Measurements from ENCODE around the gene IL17B.

The IL17B gene

GRCh38 chr5:149415066-149415967 is 36.2 kb upstream of the IL17B start:
- no peak for DNase-seq

DNA sequence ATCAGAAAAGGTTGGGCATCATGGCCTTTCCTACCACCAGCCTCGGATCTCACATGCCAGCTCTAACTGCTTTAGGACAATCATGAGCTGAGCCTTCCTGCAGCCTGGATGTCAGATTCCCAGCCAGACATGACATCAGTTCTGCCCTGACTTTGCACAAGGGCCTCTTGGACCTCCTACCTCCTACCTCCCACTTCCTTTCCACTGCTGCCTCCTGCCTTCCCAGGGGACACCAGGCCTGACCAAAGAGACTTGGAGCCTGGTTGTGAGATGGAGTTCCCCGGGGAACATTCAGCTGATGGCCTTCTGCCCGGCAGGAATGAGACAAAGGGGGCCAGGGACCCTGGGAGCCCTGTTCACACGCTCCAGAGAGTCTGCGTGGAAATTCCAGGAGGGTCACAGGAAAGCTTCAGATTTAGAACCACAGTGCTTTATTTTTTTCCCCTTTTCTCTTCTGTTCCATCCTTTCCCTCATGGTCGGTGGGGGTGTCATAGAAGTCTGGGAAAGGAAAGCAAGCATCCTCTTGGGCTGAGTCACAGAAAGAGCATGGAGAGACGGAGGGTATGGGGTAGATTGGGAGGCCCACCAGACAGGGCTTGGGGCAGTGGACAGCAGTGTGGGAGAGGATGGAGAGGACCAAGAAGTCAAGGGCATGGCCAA is 35.4 kb upstream of the IL17B start:
- DNase-seq: no peak

DNA sequence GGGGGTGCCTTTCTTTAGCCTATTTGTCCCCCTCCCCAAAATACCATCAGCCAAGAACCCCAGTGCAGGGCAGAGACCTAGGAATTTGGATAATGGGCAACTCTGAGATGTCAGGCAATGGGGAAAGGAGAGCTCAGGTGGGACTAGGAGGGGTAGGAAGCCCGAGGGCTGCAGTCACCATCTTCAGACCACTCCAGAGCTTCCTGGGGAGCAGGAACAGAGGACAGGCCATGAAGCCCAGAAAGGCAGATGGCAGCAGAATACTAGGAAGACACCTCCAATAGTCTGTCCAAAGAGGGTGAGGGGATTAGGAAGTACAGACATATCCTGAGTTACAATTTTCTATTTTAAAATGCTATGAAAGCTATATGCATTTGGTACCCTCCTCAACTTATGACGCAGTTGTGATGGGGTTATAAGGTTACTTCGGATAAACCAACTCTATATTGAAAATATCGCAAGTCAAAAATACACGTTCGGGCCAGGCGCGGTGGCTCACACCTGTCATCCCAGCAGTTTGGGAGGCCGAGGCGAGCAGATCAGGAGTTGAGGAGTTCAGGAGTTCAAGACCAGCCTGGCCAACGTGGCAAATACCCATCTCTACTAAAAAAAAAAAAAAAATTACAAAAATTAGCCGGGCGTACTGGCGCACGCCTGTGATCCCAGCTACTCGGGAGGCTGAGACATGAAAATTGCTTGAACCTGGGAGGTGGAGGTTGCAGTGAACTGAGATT is 34.6 kb upstream of the IL17B start:
- no peak for DNase-seq

DNA sequence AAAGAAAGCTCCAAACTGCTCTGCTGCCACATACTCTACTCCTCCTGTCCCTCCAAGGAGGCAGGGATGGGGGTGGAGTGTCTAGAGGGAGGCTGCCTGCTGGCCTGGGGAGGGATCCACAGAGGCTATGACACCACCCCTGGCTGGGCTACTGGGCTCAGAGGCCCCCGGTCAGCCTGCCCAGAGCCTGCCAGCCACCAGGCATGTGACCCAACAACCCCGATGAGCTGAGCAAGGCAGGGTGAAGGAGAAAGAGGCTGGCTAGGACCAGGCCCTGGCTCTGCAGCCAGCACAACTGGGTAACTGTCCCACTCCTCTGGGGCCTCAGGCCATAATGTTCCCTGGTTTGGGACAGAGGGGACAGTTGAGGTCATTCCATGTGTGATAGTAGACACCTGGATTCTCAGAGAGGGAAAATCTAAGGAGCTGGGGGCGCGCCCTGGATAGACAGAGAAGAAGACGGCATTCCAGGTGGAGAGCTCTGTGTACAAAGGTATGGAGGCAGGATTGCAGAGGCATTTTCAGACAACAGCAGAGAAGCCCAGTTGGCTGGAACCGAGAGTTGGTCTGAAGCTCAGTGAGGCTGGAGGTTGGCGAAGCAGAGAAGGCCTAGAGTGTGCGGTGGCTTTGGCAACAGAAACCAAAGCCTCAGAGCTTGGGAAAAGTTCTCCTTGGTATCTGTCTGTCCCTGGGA is 33.8 kb upstream of the IL17B start:
- no peak for DNase-seq

GRCh38 chr5:149411738-149412519 is 32.8 kb upstream of the IL17B start:
- no peak for DNase-seq

- DNase-seq: no peak
Measured at GRCh38 chr5:149410721-149411432, 31.8 kb upstream of the IL17B start.

DNA sequence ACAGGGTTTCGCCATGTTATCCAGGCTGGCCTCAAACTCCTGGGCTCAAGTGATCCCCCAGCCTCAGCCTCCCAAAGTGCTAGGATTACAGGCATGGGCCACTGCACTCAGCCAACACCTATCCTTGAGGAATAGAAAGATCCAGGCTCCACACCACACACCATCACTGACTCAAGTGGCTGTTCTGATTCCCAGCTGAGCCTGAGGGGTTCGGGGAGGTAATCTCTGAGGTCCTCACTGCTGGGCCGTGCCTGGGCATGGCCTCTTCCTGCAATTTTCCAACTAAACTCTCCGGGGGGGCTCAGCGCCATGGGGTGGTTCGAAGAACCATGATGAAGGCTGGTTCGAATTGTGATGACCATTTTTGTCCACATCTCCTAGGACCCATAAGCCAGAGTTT is 31.0 kb upstream of the IL17B start:
- DNase-seq: no peak

DNA sequence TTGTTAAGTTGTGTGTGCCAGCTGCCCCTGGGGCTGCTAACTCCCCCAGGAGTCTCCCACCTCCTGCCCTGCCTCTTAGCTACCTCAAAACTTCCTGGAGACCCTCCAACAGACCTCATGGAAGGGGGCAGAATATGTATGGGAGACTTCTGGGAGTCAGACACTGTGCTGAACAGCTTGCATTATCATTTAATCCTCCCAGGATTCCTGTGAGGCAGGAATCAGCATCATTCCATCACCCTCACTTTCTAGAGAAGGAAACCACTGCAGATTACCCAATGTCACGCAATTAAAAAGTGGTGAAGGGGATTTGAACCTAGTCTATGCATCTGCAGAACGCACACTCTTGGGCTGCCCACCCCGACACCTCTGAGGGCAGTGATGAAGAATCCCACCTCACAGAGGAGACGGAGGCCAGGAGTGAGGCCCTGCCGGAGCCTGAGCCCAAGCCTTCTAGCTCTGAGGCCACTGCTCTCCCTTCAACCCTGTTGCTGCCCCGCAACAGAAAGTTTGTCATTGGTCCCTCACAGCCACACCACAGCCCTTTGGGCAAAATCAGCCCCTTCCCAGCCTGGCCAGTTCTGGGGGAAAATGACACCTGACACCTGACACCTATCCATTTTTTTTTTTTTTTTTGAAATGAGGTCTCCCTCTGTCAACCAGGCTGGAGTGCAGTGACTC is 30.3 kb upstream of the IL17B start:
- no peak for DNase-seq

- DNase-seq: no peak
Measured at GRCh38 chr5:149408252-149409099, 29.4 kb upstream of the IL17B start.

GRCh38 chr5:149407323-149408251 is 28.5 kb upstream of the IL17B start:
- no peak for DNase-seq

DNA sequence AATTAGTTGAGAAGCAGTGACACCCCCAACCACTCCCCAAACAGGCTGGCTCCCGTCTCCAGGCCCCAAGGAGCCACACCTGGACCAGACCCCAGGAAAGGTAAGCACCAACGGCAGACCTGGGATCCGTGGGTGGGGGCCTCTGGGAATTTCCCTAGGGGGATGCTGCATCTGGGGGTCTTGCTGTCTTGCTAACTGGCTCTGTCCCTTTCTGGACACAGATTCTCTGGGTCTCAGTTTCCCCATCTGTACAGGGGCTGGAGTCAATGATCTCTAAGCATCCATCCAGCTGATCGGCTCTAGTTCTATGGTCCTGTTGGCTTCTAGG is 27.9 kb upstream of the IL17B start:
- DNase-seq: no peak

- no peak for DNase-seq
Measured at GRCh38 chr5:149406203-149406978, 27.3 kb upstream of the IL17B start.

DNA sequence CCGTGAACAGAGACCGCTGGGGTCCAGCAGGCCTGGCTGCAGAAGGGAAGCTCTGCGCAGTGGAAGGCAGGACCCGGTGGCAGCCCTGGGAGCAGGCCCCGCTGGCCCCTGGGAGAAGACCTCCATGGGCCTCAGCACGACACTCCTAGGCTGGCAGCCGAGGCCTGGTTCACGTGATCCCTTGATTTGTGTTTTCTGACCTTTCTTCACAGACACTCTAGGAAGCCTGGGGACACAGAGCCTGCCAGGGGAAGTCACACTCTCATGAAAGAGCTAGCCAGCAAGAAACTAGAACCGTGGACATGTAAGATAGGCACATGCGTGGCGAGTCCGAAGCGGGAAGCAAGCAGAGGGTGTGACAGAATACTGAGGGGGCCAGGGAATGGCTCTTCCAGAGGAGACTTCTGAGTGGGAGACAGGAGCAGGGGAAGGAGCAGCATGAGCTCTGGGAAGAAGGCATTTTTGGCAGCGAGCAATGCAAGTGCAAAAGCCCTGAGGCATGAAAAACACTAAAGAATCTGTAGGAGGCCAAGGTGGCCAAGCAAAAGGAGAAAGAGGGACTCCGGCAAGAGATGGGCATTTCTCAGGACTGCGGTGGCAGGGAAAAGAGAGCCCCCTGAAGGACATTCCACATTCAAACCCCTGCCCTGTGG is 26.6 kb upstream of the IL17B start:
- no peak for DNase-seq

GRCh38 chr5:149404746-149405549 is 25.9 kb upstream of the IL17B start:
- no peak for DNase-seq

All from nucleus accumbens (tissue), 56 donors.